ENCODE results near the gene FAM13C.
"Not testable (repeated sequence)": the region's sequence is repeated elsewhere in the genome, so short reads cannot be mapped to it uniquely, and the experiment has no call there.

Gene FAM13C

DNA sequence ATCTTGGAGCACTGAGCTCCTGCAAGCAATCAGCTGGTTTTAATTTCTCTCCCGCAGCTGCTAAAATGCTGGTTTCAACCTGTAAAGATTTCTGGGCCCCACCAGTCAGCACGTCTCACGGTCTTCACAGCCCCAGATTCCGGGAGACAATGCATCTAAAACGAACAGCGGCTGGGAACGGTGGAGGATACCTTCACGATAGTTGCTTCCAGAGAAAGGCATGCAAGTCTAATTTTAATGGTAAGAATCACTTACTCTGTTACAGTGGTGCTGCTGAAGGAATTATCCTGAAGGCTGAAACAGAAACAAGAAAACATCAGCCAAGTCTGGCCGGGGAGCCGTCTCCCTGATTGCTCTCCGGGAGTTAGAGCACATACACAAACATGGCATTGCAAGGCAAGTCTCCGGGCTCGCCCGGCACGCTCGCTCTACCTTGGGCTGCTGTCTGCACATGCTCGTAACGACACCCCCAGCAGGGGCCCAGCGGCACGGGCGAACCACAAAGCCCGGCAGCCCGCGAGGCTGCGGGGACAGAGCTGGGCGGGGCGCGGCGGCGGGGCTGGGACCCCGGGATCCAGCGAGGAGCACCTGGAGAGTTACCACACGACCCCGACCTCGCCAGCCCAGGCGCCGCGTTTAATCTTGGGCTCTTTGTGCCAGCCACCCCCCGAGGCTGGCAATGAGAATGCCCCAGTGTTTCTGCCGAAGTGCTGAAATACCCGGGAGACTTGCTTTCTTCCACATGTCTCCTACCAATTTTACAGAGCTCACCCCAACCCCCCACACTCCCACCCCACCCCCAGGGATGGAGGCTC is at the start of gene FAM13C:
Gene FAM13C (minus strand): TSS at position 406 of the 815 bp plus-strand sequence. CDS start 89 bp downstream, at position 317.
- no peak for FAIRE-seq

DNA sequence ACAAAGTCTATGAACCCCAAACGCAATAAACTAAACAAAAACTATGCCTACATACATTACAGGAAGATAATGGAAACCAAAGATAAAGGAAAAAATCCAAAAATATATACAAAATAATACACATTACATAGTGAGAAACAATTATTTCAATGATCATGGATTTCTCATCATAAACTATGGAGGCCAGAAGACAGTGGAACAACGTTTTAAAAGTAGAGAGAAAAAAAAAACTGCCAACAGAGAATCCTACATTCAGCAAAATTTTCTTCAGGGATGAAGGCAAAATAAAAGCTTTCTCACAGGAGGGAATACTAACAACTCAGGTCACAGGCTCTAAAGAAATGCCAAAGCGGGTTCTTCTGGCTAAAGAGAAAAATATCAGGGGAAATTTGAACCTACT is 42.9 kb upstream of the FAM13C start:
- FAIRE-seq (no peak), DNase-seq (ENCODE audit: insufficient read length, low spot score) (no peak)

More for the DNA sequence above, at the start of gene FAM13C:
- DNase-seq (ENCODE audit: insufficient read length, low spot score): peak; percentile 40

DNA sequence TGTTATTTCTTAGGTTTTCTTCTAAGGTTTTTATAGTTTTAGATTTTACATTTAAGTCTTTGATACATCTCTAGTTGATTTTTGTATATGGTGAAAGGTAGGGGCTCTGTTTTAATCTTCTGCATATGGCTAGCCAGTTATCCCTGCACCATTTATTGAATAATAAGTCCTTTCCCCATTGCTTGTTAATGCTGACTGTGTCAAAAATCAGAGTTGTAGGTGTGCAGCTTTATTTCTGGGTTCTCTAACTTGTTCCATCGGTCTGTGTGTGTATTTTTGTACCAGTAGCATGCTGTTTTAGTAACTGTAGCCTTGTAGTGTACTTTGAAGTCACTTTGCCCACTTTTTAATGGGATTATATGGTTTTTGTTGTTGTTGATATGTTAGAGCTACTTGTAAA is 37.9 kb upstream of the FAM13C start:
- no peak for DNase-seq (ENCODE audit: insufficient read length, low spot score)
- no peak for FAIRE-seq

DNA sequence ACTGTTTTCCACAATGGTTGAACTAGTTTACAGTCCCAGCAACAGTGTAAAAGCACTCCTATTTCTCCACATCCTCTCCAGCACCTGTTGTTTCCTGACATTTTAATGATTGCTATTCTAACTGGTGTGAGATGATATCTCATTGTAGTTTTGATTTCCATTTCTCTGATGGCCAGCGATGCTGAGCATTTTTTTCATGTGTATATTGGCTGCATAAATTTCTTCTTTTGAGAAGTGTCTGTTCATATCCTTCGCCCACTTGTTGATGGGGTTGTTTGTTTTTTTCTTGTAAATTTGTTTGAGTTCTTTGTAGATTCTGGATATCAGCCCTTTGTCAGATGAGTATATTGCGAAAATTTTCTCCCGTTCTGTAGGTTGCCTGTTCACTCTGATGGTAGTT is 37.0 kb upstream of the FAM13C start:
- DNase-seq (ENCODE audit: insufficient read length, low spot score); FAIRE-seq: not testable (repeated sequence)

DNA sequence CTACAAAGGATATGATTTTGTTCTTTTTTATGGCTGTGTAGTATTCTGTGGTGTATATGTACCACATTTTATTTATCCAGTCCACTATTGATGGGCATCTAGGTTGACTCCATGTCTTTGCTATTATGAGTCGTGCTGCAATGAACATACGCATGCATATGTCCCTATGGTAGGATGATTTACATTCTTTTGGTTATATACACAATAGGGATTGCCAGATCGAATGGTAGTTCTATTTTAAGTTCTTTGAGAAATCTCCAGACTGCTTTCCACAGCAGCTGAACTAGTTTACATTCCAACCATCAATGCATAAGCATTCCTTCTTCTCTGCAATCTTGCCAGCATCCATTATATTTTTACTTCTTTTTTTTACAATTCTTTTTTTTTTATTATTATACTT is 35.6 kb upstream of the FAM13C start:
- no peak for FAIRE-seq
- DNase-seq (ENCODE audit: insufficient read length, low spot score): no peak

DNA sequence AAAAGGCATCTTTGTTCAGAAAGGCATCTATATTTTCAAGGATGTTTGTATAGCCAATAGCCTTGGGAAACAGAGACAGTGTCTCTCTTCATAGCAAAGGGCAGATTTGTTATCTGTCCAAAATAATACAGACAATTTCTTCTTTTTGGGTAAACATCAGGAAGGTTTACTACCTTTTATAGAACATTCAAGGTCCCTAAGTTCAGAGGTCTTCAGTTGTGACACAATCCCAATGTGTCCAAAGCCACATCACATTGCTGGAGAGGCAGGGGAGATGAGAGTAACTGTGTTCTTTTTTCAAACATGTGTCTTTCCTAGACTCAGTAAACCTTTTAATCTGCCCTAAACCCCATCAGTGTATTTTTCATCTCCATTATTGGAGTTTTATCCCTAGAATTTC is 33.6 kb upstream of the FAM13C start:
- DNase-seq (ENCODE audit: insufficient read length, low spot score) (no peak), FAIRE-seq (no peak)

DNA sequence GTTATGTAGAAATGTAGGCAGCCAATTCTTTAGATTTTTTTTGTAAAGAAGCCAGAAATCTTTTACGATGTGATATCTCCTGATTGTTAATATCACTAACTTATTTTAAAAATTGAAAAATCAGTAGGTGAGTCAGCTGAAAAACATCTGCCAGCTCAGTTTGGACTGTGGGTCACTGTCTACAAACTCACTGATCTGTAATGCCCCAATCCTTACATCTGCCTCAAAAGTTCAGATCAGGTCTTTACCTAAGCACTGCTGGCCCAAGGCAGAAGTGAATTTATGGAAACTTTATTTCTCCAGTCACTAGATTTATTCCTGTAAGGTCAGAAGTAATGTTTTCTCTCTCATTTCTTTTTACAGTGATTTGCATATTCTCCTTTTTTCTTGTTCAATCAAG is 31.0 kb upstream of the FAM13C start:
- DNase-seq (ENCODE audit: insufficient read length, low spot score) (no peak), FAIRE-seq (no peak)

DNA sequence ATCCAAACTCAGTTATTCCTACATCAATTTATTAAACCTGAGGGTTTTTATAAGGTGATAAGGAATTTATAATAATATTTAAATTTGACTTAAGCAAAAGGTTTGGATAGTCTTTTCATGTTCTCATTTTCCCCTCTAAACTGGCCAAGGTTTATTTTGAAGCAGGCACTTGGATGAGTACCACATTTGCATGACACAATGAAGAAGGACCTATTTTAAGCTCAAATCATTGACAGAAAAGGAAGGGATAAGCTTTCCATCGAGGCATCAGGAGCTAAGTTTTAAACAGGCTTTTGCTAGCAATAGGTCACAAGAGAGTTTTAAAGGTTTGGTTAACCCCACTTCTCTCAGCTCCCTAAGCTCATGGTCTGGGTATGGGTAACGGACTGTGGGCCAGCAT is 28.7 kb upstream of the FAM13C start:
- DNase-seq (ENCODE audit: insufficient read length, low spot score) (no peak), FAIRE-seq (no peak)

DNA sequence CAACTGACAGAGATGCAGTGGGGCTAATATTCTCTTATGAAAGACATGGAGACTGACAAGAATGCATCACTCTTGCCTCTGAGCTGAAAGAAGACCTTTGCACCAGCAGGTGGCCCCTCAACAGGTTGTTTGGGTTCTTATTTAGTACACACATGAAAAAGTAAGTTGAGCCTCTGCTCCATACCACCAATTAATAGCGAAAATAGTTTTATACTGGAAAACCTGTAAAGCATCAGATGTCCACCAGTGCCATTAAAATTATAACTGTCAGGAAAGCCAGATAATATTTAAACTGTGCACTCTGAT is 26.3 kb upstream of the FAM13C start:
- DNase-seq (ENCODE audit: insufficient read length, low spot score) (no peak), FAIRE-seq (no peak)

DNA sequence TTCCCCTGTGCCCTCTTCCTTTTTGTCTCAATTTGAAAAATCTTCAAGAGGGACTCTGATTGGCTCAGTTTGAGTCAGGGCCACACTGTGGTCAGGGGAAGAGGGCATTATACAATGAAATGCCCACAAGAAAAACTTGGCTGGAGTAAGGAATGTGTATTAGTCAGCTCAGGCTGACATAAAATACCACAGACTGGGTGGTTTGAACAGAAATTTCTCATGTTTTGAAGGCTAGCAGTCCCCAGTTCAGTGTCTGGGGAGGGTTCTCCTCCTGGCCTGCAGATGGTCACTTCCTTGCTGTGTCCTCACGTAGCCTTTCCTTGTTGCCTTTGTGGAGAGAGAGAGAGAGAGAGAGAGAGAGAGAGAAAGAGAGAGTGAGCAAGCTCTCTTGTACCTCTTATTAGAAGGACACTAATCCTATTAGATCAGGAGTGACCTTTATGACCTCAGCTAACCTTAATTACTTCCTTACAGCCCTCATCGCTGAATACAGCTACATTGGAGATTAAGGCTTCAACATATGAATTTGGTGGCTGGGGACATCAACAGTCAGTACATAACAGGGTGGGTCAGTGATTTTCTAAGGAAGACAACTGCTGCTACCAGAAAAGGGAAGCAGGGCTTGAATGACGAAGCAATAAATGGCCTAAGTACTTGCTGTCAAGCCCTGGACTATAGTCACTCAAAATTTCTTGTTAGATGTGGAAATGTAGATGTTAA is 25.8 kb upstream of the FAM13C start:
- no peak for FAIRE-seq
- peak; percentile 10 for DNase-seq (ENCODE audit: insufficient read length, low spot score)

DNA sequence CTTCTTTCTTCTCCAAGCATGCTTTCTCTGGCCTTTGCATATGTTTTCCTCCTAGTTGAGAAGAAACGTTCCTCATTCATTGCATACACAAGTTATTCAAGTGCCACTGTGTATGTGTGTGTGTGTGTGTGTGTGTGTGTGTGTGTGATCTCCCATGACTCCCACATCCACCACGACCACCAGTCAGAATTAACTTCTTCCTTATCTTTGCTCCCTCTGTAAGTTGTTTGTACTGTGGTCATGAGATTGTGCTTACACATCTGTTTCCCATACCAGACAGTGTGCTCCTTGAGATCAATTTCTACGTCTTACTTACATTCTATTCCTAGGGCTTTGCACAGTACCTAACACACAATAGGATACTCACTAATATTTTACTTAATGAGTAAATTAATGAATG is 22.4 kb upstream of the FAM13C start:
- DNase-seq (ENCODE audit: insufficient read length, low spot score) (no peak), FAIRE-seq (no peak)

DNA sequence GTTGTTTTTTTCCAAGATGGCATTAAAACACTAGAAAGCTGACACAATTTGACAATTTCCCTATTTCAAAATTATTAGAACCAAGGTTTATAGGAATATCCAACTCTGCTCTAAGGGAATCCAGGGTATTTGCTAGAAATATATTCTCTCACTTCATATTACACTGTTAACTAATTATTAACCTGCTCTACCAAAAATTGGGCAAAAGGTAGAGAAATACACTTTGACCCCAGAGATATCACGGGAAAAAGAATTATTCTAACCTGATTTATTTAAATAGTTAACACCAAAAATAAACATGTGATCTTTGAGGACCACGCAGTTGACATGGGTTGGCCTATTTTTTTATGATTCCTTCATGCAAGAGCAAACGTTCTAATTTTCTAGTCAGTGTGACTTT is 21.6 kb upstream of the FAM13C start:
- no peak for DNase-seq (ENCODE audit: insufficient read length, low spot score)
- FAIRE-seq: no peak

DNA sequence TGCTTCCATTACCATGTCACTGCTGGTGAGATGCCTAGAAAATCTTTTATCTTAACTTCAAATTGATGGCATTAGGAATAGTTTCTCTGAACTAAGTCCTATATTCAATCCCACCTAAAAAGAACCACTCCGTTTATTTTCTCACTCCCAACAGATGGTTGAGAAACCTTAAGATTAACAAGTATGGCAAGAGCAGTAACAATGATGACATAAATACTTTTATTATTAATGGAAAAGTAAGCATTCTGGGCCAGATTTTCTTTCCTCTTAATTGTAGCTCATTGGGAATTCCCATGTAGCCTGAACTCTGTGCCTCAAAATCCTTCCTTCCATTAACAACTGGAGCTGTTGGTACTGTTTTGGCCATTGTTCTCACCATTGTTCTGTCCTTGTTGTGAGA is 21.1 kb upstream of the FAM13C start:
- no peak for FAIRE-seq
- no peak for DNase-seq (ENCODE audit: insufficient read length, low spot score)

DNA sequence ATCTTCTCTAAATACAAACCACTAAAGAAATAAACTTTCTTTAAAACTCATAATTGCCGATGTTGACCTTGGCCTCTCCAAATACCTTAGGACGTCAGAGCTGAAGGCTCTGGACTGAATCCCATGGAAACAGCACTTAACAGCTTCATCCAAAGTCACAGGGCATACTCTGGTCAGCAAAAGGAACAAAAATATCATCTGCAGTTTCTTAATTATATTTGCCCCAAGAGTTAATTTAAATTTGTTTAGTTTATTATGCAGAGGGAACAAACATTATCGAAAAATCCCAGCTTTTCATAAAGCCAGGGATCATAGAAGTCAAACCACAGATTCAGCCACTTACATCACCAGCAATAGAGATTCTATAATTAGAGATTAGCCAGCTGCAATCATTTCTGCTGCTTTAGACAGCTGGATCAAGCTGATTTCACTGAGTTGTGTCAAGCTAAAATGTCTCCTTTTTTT is 20.5 kb upstream of the FAM13C start:
- no peak for FAIRE-seq
- DNase-seq (ENCODE audit: insufficient read length, low spot score): no peak

DNA sequence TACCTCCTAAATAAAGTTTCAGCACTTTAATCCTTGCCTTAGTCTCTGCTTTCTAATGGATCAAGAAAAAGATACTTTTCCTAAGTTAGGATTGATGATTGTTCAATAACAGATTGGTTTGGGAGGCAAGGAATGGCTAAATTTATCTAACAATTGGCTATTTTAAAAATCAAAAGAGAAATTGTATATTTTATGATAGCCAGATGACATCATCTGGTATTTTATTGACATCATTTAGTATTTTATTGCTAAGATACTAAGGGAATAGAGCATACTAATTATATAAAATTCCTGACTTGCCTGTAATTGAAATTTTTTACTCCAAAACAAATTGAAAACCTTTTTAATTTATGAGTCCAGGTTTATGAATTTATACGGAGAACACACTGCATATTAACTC is 19.3 kb upstream of the FAM13C start:
- DNase-seq (ENCODE audit: insufficient read length, low spot score) (no peak), FAIRE-seq (no peak)

DNA sequence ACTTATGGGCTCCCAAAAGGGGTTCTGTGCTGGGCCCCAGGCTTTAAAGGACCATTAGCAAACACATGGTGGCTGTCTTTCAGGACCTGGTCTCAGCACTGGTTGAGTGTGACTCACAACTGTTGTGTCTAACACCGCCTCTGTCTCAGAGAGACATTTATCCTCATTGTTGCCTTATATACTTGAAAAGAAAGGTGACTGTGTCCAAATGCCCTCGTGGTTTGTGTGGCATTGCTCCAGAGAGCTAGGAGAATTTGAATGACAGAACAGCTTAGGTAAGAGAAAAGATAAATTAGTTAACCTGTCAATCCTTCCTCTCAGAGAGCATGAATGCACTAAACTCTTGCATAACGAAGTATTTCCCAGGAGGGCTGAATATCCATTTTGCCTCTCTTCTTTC is 14.5 kb upstream of the FAM13C start:
- FAIRE-seq (no peak), DNase-seq (ENCODE audit: insufficient read length, low spot score) (no peak)

DNA sequence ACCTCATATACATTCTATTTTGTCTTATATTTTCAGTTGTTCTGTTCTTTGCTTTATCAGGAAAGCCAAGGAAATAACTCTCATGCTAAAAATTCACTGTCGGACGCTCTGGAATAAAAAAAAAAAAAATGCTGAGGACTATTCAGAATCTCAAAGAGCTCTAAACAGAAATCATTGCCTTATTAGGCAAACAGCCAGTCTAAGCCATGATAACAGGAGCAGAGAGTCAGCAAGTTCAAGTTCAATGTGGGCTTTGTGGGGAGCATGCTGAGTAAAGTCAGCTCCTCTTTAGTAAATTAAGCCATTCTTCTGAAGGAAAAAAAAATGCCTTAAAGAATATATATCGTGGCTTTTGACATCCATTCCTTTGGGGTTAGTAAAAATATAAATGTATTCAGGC is 13.6 kb upstream of the FAM13C start:
- no peak for DNase-seq (ENCODE audit: insufficient read length, low spot score)
- no peak for FAIRE-seq

DNA sequence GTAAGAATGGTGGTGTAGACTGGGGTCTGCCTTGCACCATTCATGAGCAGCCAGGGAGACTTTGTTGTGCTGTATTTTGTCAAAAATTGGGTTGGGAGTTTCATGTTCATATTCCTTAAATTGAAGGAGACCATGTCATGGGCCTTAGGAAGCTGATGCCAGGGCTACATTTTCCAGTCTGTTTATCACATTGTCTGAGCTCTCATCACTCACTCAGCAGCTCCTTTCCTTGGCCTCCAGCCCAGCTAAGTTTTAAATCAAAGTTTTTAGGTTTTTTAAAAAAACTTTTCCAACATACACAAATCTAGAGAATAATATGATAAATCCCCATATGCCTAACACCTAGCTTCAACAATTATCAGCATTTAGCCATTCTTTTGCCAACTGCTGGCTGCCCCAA is 12.6 kb upstream of the FAM13C start:
- FAIRE-seq: no peak
- DNase-seq (ENCODE audit: insufficient read length, low spot score): no peak

DNA sequence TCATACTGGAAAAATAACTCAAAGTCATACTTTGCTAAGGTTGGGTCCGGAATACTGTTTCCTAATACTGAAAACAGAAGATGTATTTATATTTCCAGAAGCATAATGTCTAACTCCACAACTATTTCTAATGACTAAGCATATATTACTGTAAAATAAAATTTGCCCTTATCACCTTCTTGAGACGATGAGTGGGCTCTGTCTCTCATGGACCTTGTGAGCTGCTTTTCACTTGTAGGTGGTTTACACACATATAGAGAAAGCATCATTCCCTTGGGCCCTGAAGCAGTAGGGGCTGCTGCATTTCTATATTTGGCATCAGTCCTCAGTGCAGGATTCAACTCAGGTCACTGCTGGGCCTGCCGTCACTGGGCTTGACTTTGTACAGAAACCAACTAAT is 10.7 kb upstream of the FAM13C start:
- DNase-seq (ENCODE audit: insufficient read length, low spot score) (no peak), FAIRE-seq (no peak)

DNA sequence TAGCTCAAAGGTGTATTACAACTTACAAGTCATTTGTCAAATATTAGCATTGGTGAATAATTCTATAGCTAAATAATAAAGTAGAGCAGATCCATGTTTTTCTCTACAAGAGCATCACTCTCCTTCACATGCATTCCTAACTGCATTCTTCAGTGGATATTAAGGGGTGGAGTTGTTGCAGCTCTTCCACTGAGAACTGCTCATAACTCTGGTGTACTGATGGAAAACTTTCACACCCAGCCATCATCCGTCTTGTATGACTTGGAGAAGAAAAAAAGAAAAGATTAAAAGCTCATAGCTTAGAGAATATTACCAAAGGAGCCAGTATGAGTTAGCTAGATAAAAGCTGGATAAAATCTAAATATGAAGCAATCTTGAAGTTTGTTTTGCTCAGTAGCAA is 10.2 kb upstream of the FAM13C start:
- no peak for FAIRE-seq

DNA sequence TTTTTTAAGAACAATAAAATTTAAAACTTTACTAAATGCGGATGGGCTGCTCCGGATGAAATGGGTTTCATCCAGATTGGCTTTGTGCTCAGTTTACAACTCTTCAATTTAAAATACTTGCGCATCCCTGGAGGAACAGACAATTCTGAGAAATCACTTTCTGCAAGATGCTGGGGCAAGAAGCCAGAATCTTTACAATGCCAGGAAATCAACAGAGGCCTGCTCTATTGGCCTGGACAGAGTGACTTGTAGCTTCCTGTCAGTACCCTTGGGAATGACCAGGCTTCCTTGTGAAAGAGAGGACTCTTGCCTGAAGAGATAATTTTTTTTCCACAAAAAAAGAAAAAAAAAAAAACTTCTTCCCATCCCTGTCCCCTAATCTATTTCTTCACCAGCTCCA is 3.9 kb upstream of the FAM13C start:
- FAIRE-seq (no peak), DNase-seq (ENCODE audit: insufficient read length, low spot score) (no peak)

More for the DNA sequence above, 10.2 kb upstream of the FAM13C start:
- no peak for DNase-seq (ENCODE audit: insufficient read length, low spot score)

DNA sequence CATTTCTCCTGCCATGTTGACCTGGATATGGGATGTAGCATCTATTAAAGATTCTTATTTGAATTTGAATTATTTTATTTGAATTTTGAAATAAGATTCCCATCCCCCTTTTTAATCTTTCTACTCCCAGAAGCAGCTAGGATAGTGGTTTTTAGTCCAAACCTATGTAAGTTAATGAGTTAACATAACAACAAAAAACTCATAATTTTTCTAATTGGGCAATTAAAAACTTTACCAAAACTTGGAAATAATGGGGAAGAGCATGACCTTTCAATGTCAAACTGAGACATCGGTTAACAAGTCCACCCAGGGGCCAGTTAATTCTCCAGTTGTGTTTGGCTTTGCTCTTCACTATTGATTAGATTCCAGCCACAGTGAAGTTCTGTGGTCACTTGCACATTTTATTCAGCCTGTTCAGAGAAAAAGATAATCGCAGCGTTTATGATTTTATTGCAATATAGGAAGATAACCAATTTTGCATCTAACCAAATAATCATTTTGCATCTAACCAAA is 1.2 kb upstream of the FAM13C start:
- DNase-seq (ENCODE audit: insufficient read length, low spot score): no peak
- no peak for FAIRE-seq

Measured in HTR-8/SVneo (cell line).